ENCODE measurements around the gene PEX26.
"Not testable (repeated sequence)": the region's sequence is repeated elsewhere in the genome, so short reads cannot be mapped to it uniquely, and the experiment has no call there.

PEX26 gene

GRCh38 chr22:18077639-18078328 is at the start of gene PEX26:
Gene PEX26 (plus strand): TSS chr22:18077990. CDS start chr22:18078377, 387 bp downstream.
- FAIRE-seq, result peak; percentile 87

DNA sequence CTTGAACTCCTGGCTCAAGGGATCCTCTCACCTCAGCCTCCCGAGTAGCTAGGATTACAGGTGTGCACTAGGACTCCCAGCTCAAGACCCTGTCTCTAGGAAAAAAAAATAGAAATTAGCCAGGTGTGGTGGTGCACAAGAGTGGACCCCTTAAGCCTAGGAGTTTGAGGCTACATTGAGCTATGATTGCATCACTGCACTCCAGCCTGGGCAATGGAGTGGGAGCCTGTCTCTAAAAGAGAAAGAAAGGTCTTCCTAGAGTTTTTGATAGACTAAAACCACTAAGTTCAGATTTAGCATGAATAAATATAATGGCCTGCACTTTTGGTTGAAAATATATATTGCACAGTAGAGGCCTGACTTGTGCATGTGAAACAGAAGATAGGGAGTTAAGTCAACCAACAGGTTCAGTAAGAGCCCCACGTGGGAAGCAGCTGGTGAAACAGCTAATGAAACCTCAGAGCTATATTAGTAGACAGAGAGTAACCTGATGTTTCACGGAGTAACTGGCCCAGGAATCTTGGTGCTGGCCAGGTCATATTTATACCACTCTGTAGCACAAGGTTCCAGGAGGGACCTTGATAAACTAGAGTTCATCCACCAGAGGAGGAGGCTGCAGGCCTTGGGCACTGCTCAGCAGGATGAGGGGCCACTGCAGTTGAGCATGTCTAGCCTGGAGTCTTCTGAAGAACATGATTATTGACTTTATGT is 48.8 kb upstream of the PEX26 start:
- FAIRE-seq, result no peak

- FAIRE-seq, result no peak
Measured at GRCh38 chr22:18029686-18030267, 48.0 kb upstream of the PEX26 start.

DNA sequence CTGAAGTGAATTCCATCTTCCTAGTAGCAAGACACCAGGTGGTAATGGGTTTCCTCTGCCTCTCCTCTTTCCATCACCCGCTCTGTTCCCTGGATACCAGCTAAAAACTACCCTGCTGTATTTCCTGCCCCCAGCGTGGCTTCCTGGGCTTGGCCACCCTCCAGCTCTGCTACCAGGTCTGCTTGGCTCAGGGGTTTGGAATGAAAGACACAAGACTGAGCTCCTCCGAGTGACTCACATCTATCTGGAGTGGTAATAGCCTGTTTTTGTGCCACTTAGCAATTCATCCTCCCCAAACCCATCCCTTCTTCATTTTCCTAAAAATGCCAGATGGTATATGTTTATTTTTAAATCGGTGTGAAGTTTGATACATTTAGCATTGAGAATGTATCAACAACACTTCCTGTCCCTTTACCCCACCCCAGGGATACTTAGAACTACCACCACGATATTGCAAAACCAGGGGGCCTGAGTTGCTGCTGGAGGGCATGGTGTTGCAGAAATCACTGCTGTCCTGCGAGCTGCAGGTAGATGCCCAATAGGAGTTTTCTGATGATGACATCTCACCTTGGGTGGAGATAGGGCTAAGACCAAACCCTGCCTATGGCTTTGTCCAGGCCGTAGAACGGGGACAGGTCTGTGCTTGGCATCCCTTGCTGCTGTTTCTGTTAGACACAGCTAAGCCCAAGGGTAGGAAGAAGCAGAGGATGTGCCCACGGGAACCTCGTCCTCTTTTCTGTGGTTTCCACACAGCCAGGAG is 45.9 kb upstream of the PEX26 start:
- FAIRE-seq, result no peak

DNA sequence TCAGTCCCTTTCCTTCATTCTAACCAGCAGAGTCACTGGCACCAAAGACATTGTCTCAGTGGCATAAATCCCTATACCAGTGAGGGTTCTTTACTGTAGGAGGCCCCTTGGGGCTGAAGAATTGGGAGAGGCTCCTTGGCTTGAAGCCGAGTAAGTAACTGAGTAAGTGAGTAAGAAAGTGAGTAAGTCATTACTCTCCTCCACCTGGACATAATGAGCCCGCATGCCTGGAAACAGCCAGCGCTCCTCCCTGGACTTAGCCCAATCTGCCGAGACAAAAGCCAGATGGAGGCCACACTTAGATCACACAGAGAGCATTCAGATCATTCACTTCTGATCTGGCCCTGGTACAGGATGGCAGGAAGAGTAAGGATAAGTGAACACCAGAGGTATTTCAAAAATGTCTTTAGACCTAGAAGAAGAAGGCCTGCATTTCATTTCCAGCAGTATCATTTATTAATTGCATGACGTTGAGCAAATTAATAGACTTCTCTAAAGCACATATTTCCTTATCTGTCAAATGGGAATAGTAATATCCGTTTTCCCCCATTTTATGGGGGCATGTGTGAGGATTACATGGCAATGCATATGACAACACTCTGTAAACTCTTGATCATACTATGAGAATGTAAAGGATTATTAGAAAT is 45.2 kb upstream of the PEX26 start:
- no peak for FAIRE-seq

GRCh38 chr22:18033204-18033998 is 44.4 kb upstream of the PEX26 start:
- no peak for FAIRE-seq

DNA sequence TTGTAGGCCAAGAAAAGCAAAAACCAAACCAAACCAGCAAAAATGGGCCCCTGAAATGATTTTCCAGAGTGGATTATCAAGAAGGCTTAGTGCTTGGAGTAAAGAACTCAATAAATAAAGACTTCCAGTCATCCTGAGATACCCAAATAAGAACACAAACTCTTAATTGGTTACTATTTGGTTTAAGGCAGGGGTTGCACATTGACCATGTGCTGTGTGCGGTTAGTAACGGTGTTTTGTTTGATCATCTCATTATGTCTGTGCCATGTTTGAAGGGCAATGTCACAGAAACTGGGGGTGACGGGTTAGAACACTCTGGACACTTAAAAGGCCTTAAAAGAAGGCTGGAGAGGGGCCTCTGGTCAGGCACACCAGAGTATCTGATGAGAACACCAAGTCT is 43.7 kb upstream of the PEX26 start:
- FAIRE-seq, result no peak

DNA sequence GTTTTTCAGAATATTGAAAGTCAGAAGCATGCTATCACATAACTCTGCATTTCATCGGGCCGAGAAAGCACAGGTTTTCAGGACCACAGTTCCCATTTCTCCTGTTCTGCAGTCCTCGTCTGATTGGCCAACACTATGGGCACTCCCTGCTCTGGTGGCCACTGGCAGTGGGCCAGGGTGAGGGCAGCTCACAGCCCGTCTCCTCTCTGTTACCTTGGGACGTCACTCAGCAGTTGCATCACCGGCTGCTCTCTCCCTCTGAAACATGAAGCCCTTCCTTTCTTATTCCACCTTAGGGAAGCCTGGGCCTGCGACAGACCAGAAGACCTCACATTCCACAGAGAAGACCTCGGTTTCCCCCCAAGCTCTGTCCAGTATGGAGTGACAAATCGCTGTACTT is 42.0 kb upstream of the PEX26 start:
- no peak for FAIRE-seq

- not testable (repeated sequence) for FAIRE-seq
Measured at GRCh38 chr22:18040898-18041297, 36.9 kb upstream of the PEX26 start.

- no peak for FAIRE-seq
Measured at GRCh38 chr22:18042685-18043084, 35.1 kb upstream of the PEX26 start.

DNA sequence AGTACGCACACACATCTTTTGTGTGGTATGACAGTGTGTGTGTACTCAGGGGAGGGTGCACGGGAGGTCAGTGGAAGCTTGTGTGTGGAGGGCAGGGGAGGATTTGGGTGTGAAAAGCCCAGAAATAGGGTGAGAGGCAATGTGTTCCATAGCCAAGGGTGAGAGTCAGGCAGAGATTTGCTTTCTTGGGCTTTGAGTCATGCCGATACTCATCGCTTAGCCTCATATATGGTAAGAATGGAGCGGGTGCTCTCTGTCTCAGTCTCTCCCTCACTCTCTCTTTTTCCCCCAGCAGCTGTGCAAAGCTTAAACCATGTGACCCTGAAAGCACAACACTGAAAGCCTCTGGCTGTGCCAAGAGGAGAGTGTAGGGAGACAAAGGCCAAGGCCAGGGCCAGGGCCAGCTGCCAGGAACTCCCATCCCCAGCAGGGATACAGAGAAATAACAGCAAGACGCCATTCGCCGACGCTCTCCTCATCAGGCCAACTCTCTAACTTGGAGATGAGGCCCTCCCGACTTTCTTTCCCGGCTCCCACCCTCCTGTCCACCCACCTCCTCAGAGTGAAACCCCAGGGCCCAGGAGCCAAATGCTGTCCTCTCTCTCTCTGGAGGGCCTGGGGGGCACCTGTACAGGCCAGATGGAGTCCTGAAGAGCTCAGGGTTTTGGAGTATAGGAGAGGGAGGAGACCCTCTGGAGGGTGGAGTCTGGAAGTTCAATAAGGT is 33.1 kb upstream of the PEX26 start:
- no peak for FAIRE-seq

DNA sequence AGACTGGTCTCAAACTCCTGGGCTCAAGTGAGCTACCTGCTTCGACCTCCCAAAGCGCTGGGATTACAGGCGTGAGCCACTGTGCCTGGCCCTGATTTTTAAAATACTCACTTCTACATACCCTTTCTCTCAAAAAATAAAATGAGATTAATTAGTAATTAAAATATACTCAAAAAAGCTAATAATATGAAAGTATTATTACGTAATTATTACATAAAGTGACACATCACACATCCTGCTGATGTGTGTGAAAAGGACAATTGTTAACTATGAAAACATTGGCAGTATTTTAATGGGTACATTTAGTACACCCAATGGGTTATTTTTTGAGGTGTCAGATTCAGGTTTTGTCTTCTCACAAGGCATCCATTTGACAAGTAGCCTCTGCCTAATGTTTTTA is 32.0 kb upstream of the PEX26 start:
- FAIRE-seq, result no peak

DNA sequence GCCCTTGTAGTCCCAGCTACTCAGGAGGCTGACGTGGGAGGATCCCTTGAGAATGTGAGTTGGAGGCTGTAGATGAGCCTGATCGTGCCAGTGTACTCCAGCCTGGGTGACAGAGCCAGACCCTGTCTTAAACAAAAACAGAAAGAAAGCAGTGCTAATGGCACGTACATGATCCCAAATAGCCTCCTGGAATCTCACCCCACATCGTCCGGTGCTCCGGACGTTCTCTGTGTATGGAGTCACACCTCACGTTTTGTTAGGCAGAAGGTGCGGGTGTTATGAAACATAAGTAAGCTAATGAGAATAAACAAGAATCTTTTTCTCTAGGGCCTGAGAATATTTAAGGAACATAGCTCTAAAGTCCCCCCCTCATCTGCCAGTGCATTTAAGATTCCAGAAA is 29.7 kb upstream of the PEX26 start:
- FAIRE-seq, result no peak

DNA sequence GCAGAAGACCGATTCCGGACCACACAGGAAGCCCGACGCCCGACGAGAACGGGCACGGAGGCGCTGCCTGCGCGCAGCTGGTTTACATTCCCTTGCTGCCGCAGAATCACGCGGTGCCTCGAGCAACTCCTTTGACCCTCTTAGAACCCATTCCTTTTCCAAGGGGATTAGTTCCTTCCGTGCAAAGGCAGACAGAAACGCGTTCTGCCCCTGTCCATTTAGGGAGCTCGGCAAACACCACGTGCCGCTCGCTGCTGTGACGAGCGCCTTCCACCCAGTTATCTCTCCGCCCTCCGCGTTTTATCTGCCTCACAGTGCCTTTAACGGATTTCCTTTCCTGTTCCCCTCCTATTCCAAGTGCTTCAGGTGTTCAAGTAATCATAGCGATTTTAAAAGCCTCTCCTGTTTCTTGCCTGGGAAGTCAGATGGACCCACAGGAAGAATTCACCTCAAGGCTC is 29.3 kb upstream of the PEX26 start:
- FAIRE-seq, result no peak

- FAIRE-seq, result no peak
Measured at GRCh38 chr22:18050065-18050464, 27.7 kb upstream of the PEX26 start.

- FAIRE-seq, result not testable (repeated sequence)
Measured at GRCh38 chr22:18051113-18051512, 26.7 kb upstream of the PEX26 start.

- not testable (repeated sequence) for FAIRE-seq
Measured at GRCh38 chr22:18053216-18053946, 24.4 kb upstream of the PEX26 start.

DNA sequence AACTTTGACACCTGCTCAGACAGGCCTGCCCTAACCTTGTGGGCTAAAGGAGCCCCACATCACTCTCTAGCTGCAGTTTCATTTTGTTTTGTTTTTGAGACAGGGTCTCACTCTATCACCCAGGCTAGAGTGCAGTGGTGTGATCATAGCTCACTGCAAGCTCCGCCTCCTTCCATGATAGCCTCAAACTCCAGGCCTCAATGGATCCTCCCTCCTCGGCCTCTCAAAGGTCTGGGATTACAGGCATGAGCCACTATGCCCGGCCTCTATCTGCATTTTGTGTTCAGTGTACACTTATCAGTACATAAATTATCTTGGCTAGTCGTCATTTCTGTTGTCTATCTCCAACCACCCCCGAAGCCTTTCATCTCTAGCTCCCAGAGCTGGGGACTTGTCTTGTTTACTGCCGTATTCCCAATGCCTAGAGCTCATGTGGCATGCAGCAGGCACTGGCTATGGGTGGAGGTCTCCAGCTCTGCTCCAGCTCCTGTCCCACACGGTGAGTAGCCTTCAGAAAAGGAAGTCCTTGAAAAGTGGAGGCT is 22.1 kb upstream of the PEX26 start:
- no peak for FAIRE-seq

DNA sequence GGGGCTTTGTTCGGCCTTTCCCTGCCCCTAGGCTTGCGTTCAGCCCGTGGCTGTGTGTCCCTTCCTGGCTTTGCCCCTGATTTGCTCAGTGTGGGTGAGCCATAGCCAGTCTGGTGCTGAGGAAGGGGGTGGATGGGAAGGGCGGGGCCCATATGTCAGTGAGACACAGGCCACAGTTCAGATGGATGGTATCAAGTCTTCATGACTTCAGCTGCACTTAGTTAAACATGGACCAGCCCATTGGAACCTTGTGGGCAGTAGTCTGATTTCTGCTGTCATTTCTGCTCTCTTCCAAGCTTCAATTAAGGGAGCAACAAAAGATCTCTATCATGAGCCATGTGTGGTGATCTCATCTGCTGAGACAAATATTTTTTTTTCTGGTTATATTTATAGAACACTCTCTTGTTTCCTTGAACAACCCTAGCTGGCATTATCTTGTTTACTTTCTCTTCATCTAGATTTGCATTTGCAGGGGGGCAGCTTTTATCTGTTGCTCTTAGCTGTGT is 21.6 kb upstream of the PEX26 start:
- FAIRE-seq, result no peak
